HG03095 (cell line): ENCODE results near the gene TMPRSS11A.

Experiments
- ATAC-seq: cut with Tn5 transposase; IDR thresholded peaks from one replicate; pipeline ENCODE4 v1.9.1; 2021; ENCODE audit warnings: moderate library complexity; ENCODE audit not compliant: unreplicated experiment

The TMPRSS11A gene

GRCh38 chr4:67963356-67963755, at the start of gene TMPRSS11A:
Gene TMPRSS11A (minus strand): TSS chr4:67963493. CDS start chr4:67963393, 100 bp downstream.
- no peak for ATAC-seq

- no peak for ATAC-seq
Measured at GRCh38 chr4:68011684-68012083, 48.4 kb upstream of the TMPRSS11A start.

GRCh38 chr4:68002906-68003305, 39.6 kb upstream of the TMPRSS11A start:
- no peak for ATAC-seq

- no peak for ATAC-seq
Measured at GRCh38 chr4:67996127-67996526, 32.8 kb upstream of the TMPRSS11A start.

GRCh38 chr4:67988991-67989390, 25.7 kb upstream of the TMPRSS11A start:
- ATAC-seq = no peak

- no peak for ATAC-seq
Measured at GRCh38 chr4:67983333-67983732, 20.0 kb upstream of the TMPRSS11A start.

- ATAC-seq = no peak
Measured at GRCh38 chr4:67980512-67980911, 17.2 kb upstream of the TMPRSS11A start.

- no peak for ATAC-seq
Measured at GRCh38 chr4:67973608-67974007, 10.3 kb upstream of the TMPRSS11A start.

GRCh38 chr4:67954890-67955289, 8.4 kb downstream of the TMPRSS11A start:
- ATAC-seq = no peak

- ATAC-seq = no peak
Measured at GRCh38 chr4:67941074-67941473, 22.2 kb downstream of the TMPRSS11A start.

GRCh38 chr4:67940506-67940905, 22.8 kb downstream of the TMPRSS11A start:
- ATAC-seq = no peak

- ATAC-seq = no peak
Measured at GRCh38 chr4:67939195-67939594, 24.1 kb downstream of the TMPRSS11A start.

GRCh38 chr4:67935888-67936287, 27.4 kb downstream of the TMPRSS11A start:
- no peak for ATAC-seq

GRCh38 chr4:67934628-67935027, 28.7 kb downstream of the TMPRSS11A start:
- ATAC-seq = no peak

- ATAC-seq = no peak
Measured at GRCh38 chr4:67933755-67934154, 29.5 kb downstream of the TMPRSS11A start.

- no peak for ATAC-seq
Measured at GRCh38 chr4:67933038-67933437, 30.3 kb downstream of the TMPRSS11A start.

GRCh38 chr4:67931256-67931655, 32.0 kb downstream of the TMPRSS11A start:
- no peak for ATAC-seq

GRCh38 chr4:67929426-67929825, 33.9 kb downstream of the TMPRSS11A start:
- no peak for ATAC-seq

GRCh38 chr4:67928546-67928945, 34.7 kb downstream of the TMPRSS11A start:
- no peak for ATAC-seq

GRCh38 chr4:67927251-67927650, 36.0 kb downstream of the TMPRSS11A start:
- ATAC-seq = no peak

- ATAC-seq = no peak
Measured at GRCh38 chr4:67926485-67926884, 36.8 kb downstream of the TMPRSS11A start.

GRCh38 chr4:67922697-67923096, 40.6 kb downstream of the TMPRSS11A start:
- ATAC-seq = no peak

GRCh38 chr4:67918428-67918827, 44.9 kb downstream of the TMPRSS11A start:
- no peak for ATAC-seq
